GM12892 (cell line): ENCODE results near the gene UBE2H.

Experiments
- POLR2A ChIP-seq: IDR thresholded peaks from 2 replicates; pipeline ENCODE4 v1.6.1; 2011; ENCODE audit warnings: low read depth, low read length, control low read depth
- POLR2AphosphoS5 ChIP-seq: IDR thresholded peaks from 2 replicates; pipeline ENCODE4 v1.6.1; 2011; ENCODE audit warnings: low read depth, low read length, control low read depth
- TAF1 ChIP-seq: IDR thresholded peaks from 2 replicates; pipeline ENCODE4 v1.6.1; 2011; ENCODE audit warnings: low read depth, mild to moderate bottlenecking, control low read depth, low read length, borderline replicate concordance

DNA sequence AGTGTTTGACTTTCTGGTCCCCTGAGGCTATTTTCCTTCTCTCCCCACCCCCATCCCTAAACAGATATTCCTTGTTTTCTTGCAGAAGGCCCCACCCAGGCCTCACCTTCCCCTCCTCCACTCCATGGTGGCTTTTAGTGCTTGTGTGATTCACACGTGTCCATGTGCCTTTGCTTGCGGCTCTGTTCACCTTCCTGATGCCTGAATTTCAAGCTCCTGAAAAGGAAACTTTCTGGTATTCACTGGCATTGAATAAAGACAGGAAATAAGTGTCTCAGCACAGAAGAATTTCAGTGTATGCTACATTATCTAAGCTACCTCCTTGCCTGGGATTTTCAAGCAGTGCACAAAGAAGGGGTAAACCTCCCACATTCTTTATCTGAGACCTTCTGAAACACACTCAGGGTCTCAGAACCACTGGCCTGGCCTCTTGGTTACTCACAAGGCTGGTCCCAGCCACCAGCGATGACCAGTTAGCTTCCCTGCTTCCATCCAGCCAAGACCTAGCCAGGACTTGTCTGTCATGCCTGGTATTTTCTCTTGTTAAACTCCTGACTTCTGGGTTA lies 17.2 kb upstream of the UBE2H start:
- TF ChIP-seq POLR2A (no peak), POLR2AphosphoS5 (no peak), TAF1 (no peak)
